Stimulated activated naive CD8-positive, alpha-beta T cell treated with anti-CD3 and anti-CD28 coated beads, Interleukin-15, amount 100 ng/mL, for 72 hours (primary cell): ENCODE data around the gene CR1L.
"Not testable (repeated sequence)": the region's sequence is repeated elsewhere in the genome, so short reads cannot be mapped to it uniquely, and the experiment has no call there.

Experiments used
- ATAC-seq: fragments of 150-1000 bp; cut with Tn5 transposase; 2 replicates; pipeline ENCODE4 v1.10.0; 2021; ENCODE audit warnings: mild to moderate bottlenecking, moderate library complexity
- DNase-seq, 2 donors: peaks; one replicate each; pipeline ENCODE4 v3.0.0; 2021 to 2022
- H3K27ac Mint-ChIP-seq, 2 donors: one replicate each; pipeline ENCODE4 v1.8.0; 2022; ENCODE audit warnings: mild to moderate bottlenecking in 2 of 2, mixed read lengths in 2 of 2, moderate library complexity in 2 of 2
- H3K27me3 Mint-ChIP-seq: one replicate; pipeline ENCODE4 v1.8.0; 2022; ENCODE audit warnings: mixed read lengths
- H3K4me1 Mint-ChIP-seq: one replicate; pipeline ENCODE4 v1.8.0; 2022; ENCODE audit warnings: mild to moderate bottlenecking, mixed read lengths
- H3K4me3 Mint-ChIP-seq, 2 donors: one replicate each; pipeline ENCODE4 v1.8.0; 2022; ENCODE audit warnings: mild to moderate bottlenecking in 2 of 2, mixed read lengths in 2 of 2, moderate library complexity in 1 of 2
- H3K9me3 Mint-ChIP-seq, 2 donors: one replicate each; pipeline ENCODE4 v1.8.0; 2022; ENCODE audit warnings: mixed read lengths in 2 of 2

Gene CR1L

DNA sequence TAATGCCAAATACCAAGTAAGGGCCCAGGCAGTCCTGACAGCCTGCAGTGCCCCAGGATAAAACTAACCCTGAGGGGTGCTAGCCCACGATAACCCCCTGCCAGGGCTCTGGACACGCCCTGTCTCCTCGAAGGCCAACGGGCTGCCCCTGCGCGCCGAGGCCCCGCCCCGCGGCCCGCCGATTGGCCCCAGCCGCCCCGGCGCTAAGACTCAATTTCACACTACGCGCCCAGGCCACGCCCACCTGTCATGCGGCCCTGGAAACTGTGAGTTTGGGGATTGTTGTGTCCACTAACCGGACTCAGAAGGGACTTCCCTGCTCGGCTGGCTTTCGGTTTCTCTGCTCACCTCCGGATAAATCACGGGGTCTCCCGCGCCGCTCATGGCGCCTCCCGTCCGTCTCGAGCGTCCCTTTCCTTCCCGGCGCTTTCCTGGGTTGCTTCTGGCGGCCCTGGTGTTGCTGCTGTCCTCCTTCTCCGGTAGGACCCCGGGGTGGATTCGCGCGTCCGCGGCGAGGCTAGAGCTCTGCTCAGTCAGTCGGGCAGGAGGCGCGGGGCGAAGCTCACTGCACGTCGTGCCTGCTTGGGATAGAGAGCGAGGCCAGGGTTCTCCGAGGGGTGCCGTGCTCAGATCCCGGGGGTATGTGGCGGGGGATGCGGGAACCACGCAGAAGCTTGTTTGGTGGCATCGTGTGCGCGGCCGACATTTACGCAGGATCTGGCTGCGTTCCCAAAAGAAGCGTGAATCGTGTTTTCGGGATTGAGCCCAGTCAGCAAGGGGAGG lies at the start of gene CR1L:
Gene CR1L (plus strand): TSS at position 282 of the 783 bp plus-strand sequence. CDS start 101 bp downstream, at position 383.
- Mint-ChIP-seq H3K4me1 (peaks cover 18% of the 10 kb centered on the region), H3K9me3 (no peaks in the 10 kb centered on the region), H3K4me3 (peak within 1 kb of the TSS; percentile 78 to 85), H3K27me3 (peaks cover 26% of the 10 kb centered on the region), H3K27ac (peak within 1 kb of the TSS; percentile 28 to 88)
- DNase-seq (peak; percentile 81 to 88), ATAC-seq (peak; percentile 98)

DNA sequence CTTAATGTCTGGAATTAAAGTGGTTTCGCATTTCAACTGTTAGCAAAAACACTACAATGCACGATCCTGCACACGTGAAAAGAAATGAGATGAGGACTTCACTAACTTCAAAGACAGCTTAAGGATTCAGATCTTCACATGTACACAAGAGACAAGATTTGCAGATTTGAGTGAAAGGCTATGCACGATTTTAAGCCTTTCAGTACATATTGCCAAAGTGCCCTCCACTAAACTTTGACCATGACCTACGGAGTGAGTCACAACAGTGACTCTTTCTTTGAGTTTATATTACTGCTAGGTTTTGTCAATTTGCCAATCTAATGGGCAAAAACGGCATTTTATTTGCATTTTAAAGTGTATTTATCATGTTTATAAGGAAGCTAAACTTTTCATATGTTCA lies 41.2 kb upstream of the CR1L start:
- no peak for DNase-seq
- Mint-ChIP-seq H3K27me3 (no peaks in the 10 kb centered on the region), H3K27ac (no peak overlapping the region), H3K4me3 (no peak overlapping the region), H3K9me3 (no peaks in the 10 kb centered on the region), H3K4me1 (no peaks in the 10 kb centered on the region)
- ATAC-seq = no peak

DNA sequence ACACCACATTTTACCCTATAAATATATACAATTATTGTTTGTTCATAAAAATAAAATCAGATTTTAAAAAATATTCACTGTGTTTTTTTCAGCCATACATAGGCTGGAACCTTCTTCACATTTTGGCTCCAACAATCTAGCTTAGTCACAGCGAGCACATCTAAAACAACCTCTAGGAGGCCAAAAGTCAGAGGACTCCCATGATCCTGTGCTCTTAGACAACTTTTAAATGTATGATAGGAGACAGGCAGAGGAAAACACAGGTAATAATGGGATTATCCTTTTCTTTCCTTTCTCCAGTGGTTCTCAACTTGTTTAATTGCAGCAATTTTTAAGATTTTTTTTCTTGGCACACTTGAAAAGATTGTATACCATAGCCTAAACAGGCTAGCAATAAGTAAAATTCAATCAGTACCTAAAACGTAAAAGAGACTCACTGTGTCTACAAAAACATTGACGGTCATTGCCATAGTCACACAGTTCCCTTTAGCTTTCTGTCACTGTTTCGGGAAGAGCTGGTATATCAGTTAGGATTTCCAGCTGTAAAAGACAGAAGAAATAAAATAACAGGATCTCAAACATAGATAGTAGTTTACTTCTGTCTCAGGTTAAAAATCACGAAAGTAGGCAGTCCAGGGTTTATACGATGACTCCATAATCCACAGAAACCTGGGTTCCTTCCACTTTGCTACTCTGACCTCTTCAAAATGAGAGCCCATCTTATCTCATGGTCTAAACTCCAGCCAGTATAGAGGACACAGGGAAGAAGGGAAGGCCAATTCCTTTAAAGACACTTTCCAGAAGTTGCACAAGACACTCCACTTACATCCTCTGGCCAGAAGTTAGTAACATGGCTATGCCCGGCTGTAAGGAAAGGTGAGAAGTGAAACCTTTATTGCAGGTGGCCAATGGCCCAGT lies 39.2 kb upstream of the CR1L start:
- no peak overlapping the region for H3K4me3 Mint-ChIP-seq
- H3K27me3 Mint-ChIP-seq = no peaks in the 10 kb centered on the region
- no peak for DNase-seq
- H3K4me1 Mint-ChIP-seq = no peaks in the 10 kb centered on the region
- H3K9me3 Mint-ChIP-seq = no peaks in the 10 kb centered on the region
- no peak overlapping the region for H3K27ac Mint-ChIP-seq
- ATAC-seq = no peak

DNA sequence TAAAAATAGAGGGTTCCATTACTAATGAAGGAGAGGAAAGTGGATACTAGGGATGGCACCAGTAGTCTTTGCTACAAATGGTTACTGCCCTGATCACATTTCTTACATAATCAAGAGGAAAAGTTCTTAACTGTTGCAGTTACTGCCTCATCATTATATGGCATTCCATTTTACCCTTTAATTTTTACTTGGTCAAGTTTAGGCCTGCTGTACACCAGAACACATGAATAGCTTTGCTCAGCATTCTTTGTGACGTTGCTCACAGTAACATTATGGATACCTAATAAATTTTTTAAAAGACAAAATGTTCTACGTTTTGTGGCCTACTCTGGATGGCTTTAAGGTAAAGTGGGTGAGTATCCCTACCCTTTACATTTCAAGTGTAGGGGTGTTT lies 38.6 kb upstream of the CR1L start:
- DNase-seq (no peak), ATAC-seq (no peak)
- Mint-ChIP-seq H3K27ac (no peak overlapping the region), H3K27me3 (no peaks in the 10 kb centered on the region), H3K4me1 (no peaks in the 10 kb centered on the region), H3K9me3 (no peaks in the 10 kb centered on the region), H3K4me3 (no peak overlapping the region)

DNA sequence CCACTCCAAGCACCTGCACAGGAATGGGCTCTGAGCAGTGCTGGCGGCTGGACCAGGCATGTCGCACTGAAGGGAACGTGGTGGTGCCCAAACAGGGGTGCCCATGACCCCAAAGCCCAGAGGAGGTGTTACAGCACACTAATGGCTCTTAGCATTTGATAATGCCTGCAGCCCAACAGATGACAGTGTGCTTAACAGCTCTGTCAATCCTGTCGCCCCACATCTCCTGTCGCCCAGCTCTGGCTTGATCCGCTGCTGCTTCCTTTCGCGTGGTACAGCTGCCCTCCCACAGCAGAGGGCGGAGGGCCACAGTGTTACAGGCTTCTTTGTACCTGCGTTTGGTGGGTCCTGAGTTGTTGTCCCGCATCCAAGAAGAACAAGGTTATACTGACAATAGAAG lies 32.2 kb upstream of the CR1L start:
- Mint-ChIP-seq H3K9me3 (no peaks in the 10 kb centered on the region), H3K27ac (no peak overlapping the region), H3K27me3 (no peaks in the 10 kb centered on the region), H3K4me1 (no peaks in the 10 kb centered on the region), H3K4me3 (no peak overlapping the region)
- no peak for ATAC-seq
- no peak for DNase-seq

DNA sequence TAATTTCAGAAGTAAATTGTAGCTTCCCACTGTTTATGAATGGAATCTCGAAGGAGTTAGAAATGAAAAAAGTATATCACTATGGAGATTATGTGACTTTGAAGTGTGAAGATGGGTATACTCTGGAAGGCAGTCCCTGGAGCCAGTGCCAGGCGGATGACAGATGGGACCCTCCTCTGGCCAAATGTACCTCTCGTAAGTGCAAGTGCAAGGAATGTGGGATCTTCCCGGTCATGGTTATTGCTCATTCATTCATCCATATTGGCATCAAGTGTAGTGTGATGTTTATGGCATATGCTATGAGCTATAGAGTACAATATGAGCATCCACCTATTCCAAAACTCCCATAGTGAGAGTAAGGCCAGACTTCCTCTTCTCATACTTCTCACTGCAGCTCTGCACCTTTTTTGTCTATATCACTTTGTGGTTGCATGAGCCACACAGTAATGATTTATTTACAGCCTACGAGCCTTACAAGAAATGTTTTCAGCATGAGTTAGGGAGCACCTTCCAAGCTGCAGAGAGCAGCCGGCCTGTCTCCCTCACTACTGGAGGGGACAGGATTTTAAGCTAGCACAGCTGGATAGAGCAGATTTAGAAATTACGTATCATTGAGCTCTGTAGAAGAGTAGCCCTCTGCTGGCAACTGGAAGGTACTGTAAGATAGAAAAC lies 24.9 kb upstream of the CR1L start:
- peak; percentile 85 for ATAC-seq
- peak in 1 of 2 donors; percentile 19 for DNase-seq
- no peak overlapping the region for H3K4me3 Mint-ChIP-seq
- no peaks in the 10 kb centered on the region for H3K9me3 Mint-ChIP-seq
- H3K27ac Mint-ChIP-seq = no peak overlapping the region
- H3K4me1 Mint-ChIP-seq = no peaks in the 10 kb centered on the region
- H3K27me3 Mint-ChIP-seq = no peaks in the 10 kb centered on the region

DNA sequence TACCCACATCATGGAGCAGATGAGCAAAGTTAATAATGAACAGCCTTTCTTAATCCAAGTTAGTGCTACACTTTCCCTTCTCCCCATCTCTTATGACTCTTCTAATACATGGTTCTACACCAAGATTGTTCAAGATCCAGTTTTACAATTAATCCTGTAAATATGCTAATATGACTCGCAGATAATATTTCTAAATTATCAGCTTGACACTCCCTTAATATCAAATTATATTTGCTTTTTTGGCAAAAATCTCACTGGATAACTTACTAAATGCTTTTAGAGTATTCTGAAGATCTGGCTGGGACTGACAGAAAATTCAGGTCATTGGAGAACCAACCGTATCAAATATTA lies 24.4 kb upstream of the CR1L start:
- Mint-ChIP-seq H3K4me3 (no peak overlapping the region), H3K27ac (no peak overlapping the region), H3K4me1 (no peaks in the 10 kb centered on the region), H3K27me3 (no peaks in the 10 kb centered on the region), H3K9me3 (no peaks in the 10 kb centered on the region)
- no peak for ATAC-seq
- DNase-seq = no peak

DNA sequence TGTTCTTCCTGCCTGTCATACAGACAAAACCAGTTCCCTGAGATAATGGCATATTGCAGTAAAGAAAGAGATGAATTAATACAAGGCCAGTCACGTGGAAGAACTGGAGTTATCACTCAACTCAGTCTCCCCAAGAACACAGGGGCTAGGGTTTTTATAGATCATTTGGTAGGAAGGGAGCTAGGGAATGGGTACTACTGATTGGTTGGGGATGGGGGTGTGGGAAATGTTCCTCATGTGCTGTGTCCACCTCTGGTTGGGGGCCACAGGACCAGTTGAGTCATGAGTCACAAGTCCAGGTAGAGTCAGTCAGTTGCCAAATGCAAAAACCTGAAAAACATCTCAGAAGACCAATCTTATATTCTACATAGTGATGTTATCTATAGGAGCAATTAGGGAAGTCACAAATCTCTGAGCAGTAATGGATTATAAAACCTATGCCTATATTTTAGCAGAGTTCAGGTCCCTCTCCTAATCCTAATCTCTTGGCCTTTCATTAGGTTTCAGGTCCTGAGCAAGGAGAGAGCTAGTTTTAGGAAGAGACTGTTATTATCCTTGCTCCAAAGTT lies 19.3 kb upstream of the CR1L start:
- H3K9me3 Mint-ChIP-seq, H3K4me1 Mint-ChIP-seq, H3K27me3 Mint-ChIP-seq, H3K27ac Mint-ChIP-seq, DNase-seq, H3K4me3 Mint-ChIP-seq, ATAC-seq: not testable (repeated sequence)

DNA sequence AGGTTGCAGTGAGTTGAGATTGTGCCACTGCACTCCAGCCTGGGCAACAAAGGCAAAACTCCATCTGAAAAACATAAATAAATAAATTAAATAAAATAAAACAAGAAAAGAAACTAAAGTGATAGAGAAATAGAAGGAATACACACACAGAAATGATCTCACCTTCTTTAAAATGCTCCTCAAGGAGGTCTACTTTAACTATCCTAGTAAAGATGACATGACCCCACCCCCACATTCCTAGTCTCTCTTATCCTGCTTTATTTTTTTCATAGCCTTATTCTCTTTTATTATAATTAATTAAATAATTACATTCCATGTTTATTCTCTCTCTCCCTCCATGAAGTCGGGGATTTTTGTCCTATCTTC lies 18.0 kb upstream of the CR1L start:
- no peak overlapping the region for H3K27ac Mint-ChIP-seq
- ATAC-seq (no peak), DNase-seq (no peak)
- no peaks in the 10 kb centered on the region for H3K4me1 Mint-ChIP-seq
- H3K9me3 Mint-ChIP-seq = no peaks in the 10 kb centered on the region
- no peak overlapping the region for H3K4me3 Mint-ChIP-seq
- H3K27me3 Mint-ChIP-seq = no peaks in the 10 kb centered on the region

DNA sequence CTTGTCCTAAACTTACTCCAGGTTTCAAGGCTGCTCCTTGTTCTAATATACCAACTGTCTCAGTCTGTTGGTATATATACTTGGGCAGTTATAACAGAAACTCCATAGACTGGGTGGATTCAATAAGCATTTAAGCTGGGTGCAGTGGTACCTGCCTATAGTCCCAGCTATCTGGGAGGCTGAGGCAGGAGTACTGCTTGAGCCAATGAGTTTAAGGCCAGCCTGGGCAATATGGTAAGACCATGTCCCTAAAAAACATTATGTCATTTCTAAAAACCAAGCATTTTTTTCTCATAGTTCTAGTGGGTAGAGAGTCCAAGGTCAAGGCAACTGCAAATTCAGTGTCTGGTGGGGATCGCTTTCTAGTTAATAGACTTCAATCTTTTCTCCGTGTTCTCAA lies 17.4 kb upstream of the CR1L start:
- no peaks in the 10 kb centered on the region for H3K9me3 Mint-ChIP-seq
- H3K27me3 Mint-ChIP-seq = no peaks in the 10 kb centered on the region
- ATAC-seq = no peak

DNA sequence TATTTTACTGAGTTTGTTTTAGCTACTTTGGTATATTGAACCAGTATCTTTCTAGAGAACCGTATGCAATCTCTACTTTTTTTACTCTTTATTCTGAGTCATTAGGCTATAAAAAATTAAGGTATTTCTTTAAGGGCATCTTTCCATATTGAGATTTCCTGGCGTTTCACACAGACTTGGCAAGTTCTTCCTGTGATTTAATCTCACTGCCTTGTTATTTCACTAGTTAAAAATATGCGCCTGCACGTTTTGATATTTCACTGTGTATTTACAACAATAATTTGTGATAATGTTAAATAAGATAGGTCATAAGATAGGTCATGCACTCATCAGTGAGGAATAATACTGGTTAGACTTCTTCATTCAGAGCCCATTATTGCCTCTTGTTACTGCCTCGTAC lies 16.2 kb upstream of the CR1L start:
- ATAC-seq = no peak
- Mint-ChIP-seq H3K27ac (no peak overlapping the region), H3K4me3 (no peak overlapping the region), H3K27me3 (no peaks in the 10 kb centered on the region), H3K4me1 (no peaks in the 10 kb centered on the region), H3K9me3 (no peaks in the 10 kb centered on the region)
- DNase-seq = no peak

More for the DNA sequence above, 17.4 kb upstream of the CR1L start:
- Mint-ChIP-seq H3K4me1 (no peaks in the 10 kb centered on the region), H3K4me3 (no peak overlapping the region), H3K27ac (no peak overlapping the region)
- no peak for DNase-seq

DNA sequence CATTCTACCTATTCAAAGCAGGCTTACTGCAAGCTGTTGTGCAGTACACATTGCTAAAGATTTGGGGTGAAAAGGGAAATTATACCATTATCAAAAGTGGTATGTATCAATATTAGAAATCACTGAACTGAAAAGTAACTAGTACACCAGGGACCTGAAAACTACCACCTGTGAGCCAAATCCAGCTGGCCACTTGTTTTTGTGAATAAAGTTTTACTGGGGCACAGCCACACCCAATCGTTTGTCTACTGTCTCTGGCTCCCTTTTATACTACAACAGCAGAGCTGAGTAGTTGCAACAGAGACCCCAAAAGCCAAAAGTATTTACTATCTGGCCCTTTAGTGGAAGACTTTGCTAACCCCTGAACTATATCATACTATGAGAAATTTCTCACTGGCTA lies 13.8 kb upstream of the CR1L start:
- Mint-ChIP-seq H3K27ac (no peak overlapping the region), H3K4me3 (no peak overlapping the region), H3K9me3 (no peaks in the 10 kb centered on the region), H3K4me1 (no peaks in the 10 kb centered on the region), H3K27me3 (no peaks in the 10 kb centered on the region)
- DNase-seq (no peak), ATAC-seq (no peak)

DNA sequence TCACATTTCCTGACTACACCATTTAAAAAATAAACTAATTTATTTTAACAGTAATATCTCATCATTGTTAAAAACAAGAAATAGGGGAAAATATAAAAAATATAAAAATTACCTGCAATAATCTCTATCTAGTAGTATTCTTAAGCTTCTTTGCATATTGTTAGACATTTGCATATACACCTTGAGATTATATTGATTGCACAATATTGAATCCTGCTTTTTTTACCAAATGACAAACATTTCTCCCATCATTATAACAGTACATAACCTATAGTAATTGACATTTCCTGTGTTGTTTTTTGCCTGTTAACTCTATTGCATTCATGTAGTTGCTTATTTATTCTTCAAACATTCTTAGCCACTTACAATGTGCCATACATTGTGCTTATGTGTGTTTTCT lies 11.7 kb upstream of the CR1L start:
- H3K4me3 Mint-ChIP-seq = no peak overlapping the region
- no peak overlapping the region for H3K27ac Mint-ChIP-seq
- ATAC-seq (no peak), DNase-seq (no peak)
- no peaks in the 10 kb centered on the region for H3K4me1 Mint-ChIP-seq
- no peaks in the 10 kb centered on the region for H3K9me3 Mint-ChIP-seq
- H3K27me3 Mint-ChIP-seq = no peaks in the 10 kb centered on the region

DNA sequence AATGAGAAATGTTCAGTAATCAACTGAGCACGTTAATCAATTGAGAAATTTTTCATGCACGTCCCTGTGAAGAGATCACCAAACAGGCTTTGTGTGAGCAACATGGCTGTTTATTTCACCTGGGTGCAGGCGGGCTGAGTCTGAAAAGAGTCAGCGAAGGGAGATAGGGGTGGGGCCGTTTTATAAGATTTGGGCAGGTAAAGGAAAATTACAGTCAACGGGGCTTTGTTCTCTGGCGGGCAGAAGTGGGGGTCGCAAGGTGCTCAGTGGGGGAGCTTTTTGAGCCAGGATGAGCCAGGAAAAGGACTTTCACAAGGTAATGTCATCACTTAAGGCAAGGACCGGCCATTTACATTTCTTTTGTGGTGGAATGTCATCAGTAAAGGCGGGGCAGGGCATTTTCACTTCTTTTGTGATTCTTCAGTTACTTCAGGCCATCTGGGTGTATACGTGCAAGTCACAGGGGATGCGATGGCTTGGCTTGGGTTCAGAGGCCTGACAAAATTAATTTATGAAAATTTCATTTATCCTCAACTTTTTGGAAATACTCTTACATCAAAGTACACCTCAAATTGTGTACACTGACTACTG lies 11.1 kb upstream of the CR1L start:
- ATAC-seq, H3K9me3 Mint-ChIP-seq, H3K4me3 Mint-ChIP-seq, H3K27me3 Mint-ChIP-seq, H3K4me1 Mint-ChIP-seq, DNase-seq: not testable (repeated sequence)
- peak overlapping the region in 1 of 2 donors; percentile 43 for H3K27ac Mint-ChIP-seq

DNA sequence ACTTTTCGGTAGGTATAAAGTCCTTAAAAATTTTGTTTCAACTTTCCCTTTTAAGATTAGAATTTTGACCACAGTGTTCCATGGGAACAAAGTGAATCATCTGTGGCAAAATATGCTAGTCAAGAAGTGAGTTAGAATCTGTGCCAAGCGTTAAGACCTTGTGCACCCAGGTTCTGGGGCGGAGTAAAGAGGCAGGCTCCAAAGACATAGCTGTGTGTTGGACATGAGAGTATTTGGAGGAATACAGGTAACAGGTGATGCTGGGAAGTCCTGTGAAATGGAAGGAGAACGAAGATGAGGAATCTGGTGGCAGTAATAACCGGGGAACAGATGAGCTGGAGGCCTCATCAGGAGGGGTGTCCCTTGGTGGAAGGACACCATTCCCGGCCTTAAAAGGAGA lies 10.6 kb upstream of the CR1L start:
- not testable (repeated sequence) for H3K9me3 Mint-ChIP-seq, H3K4me1 Mint-ChIP-seq, ATAC-seq, H3K27ac Mint-ChIP-seq, H3K4me3 Mint-ChIP-seq, DNase-seq, H3K27me3 Mint-ChIP-seq
